Germinal center (tissue), 1 donor: ENCODE results near the gene CNTN1.
"Not testable (repeated sequence)": the region's sequence is repeated elsewhere in the genome, so short reads cannot be mapped to it uniquely, and the experiment has no call there.

Source experiments
- DNase-seq: peaks from one replicate; pipeline ENCODE4 v3.0.0; 2012; ENCODE audit warnings: mixed read lengths, low spot score

The CNTN1 gene

DNA sequence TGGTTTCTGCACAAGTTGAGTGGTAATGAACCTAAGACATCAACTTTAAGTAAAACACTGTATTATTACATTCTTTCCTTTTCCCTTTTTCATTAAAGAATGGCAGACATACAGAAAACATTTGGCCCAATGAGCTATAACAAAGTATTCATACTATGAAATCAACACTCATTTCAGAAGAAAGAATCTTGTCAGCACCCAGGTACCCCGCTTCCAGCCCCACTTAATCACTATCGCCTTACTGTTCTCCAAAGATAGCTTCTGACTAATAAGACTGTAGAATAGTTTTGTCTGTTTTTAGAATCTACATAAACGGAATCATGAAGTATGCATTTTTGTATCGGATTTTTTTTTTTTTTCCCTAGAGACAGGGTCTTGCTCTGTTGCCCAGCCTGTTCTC is 9.5 kb downstream of the CNTN1 start:
- DNase-seq: no peak

GRCh38 chr12:40711121-40711520 is 18.9 kb downstream of the CNTN1 start:
- no peak for DNase-seq

DNA sequence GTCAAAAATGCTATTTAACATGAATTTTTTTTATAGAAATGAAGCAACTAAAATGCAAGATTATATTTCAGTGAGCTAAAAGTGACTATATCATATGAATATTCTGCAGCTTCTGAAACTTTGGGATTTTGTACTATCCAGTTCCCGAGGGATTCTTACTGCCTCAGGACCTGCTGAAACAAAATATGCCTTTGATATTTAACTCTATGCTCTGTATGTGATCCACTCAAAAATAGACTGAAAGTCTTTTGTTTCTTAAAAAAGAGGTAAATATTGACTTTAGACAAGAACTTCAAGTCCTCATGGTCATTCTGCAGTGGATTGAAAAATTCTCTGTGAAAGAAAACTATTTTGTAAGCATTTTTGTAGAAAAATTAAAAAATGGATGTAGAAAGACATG is 22.4 kb downstream of the CNTN1 start:
- DNase-seq: no peak

DNA sequence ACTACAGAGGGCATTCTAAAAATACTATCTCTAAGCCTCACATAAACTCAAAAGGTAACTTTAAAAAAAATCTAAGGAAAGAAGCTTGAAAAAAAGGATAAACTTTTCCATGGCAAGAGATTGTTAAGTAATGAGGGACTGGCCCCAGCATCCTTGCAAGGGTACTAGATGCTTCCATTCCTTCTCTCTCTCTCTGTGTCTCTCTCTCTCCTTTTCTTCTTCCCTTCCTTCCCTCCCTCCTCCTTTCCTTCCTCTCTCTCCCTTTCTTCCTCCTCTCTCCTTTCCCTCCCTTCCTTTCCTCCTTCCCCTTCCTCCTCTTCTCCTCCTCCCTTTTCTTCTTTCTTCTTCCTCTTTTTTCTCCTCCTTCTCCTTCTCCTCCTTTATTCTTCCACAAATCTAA is 23.8 kb downstream of the CNTN1 start:
- DNase-seq: no peak

DNA sequence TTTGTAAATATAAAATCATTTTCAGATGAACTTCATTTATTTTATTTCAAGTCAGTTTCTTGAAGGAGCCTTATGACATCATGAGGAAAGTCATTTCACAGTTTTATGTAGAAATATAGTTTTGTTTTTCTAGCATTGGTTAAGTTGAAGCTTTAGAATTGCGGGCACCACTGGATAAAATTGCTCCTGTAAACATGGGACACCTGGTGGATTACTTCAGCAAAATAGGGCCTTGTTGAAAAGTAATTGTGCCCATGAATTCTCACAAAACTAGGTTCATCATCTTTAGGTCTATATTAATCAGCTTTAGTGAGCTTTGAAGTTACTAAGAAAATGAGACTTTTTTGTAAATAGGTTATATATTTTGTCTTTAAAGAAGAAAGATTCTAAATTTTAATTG is 25.3 kb downstream of the CNTN1 start:
- DNase-seq: no peak

DNA sequence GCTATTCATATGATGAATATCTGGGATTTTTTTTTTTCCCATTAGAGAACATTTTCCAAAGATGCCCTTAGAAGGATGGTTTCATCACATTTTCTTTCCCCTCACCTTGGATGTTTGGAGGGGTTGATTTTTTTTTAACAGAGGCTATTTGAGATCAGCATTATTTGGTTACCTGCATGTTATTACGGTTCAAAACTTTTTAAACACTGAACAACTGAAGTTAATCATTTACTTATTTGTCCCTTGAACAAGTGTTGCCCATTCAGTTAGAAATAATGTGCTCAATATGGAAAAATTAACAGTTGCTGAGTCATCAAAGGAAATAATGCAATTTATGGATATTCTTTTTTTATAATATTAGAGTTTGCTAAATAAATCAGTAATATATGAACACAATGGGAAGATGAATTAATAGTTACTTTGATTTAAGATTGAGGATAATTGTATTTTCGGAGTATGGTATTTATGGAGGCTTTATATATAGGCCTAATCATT is 26.7 kb downstream of the CNTN1 start:
- no peak for DNase-seq

DNA sequence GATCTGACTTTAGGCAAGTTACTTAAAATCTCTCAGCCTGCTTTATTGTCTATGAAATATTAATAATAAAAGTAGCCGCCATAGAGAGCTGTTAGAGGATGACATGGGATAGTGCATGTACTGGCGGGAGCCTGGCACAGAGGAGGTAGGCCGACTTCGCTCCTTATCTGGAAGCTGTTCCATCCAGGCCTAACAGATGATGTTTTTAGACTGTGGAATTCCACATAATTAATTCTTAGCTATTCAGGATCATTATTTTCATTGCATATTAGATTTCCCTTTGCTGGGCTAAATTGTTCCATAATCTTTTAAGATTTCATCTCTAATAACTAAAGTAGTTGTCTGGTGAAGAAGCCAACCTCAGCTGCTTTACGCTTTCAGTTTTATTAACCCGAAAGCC is 30.8 kb downstream of the CNTN1 start:
- DNase-seq: no peak

DNA sequence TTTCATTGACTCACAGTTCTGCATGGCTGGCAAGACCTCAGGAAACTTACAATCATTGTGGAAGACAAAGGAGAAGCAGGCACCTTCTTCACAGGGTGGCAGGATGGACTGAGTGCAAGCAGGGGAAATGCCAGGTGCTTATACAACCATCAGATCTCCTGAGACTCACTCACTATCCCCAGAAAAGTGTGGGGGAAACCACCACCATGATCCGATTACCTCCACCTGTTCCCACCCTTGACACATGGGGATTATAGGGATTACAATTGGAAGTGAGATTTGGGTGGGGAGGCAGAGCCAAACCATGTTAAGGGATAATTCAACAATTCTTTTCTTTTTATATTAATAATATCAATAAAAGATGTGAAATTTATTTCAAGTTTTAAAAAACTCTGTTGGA is 34.1 kb downstream of the CNTN1 start:
- DNase-seq: no peak

GRCh38 chr12:40727774-40728483 is 35.7 kb downstream of the CNTN1 start:
- no peak for DNase-seq

GRCh38 chr12:40730281-40730680 is 38.0 kb downstream of the CNTN1 start:
- no peak for DNase-seq

DNA sequence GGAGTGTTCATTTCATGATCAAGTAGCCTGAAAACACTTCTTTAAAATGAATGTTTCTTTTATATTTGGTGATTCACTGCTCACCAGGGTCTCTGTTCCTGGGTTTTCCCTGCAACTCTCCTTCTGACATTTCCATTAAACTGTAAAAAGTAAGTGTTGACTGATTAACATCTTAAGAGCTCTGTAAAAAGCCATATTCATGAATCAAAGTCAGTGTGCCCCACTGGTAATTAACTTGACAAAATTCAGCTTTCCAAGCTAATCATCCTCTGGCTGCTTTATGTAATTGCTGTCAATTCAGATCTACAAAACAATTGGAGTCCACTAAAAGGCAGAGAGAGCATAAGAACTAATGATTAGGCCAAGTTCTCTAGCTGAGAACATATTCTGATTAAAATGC is 41.6 kb downstream of the CNTN1 start:
- no peak for DNase-seq

- no peak for DNase-seq
Observed at GRCh38 chr12:40734276-40734675, 42.0 kb downstream of the CNTN1 start.

DNA sequence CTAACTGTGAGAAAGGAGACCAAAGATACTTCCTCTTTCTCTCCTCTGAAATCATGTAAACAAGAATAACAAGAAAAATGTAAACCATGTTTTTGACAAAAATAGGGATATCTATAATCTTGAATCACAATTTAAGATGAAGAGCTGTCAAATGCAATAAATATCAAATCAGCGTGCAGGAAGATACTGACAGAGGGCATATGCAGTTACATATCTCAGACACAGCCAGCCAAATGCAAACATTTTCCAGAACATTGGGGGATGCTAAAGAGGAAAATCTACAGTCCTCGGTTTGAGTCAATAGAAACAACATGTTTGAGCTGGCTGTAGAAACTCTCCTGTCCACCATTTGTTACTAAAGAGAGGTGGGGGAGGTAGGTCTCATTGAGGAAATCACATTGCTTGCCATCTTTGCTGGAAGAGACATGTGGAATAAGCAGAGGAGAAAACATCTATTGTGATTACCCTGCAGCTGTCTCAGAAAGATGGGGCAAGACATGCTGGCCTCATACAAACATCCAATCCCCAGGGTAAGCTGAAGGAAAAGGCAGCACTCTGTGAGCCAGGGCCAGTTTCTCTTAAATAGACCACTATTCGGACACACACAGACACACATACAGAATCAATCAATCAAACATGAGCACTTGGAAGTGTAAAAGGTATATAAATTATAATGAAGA is 43.5 kb downstream of the CNTN1 start:
- no peak for DNase-seq

GRCh38 chr12:40737416-40737815 is 45.2 kb downstream of the CNTN1 start:
- DNase-seq: not testable (repeated sequence)

GRCh38 chr12:40738856-40739255 is 46.6 kb downstream of the CNTN1 start:
- no peak for DNase-seq

DNA sequence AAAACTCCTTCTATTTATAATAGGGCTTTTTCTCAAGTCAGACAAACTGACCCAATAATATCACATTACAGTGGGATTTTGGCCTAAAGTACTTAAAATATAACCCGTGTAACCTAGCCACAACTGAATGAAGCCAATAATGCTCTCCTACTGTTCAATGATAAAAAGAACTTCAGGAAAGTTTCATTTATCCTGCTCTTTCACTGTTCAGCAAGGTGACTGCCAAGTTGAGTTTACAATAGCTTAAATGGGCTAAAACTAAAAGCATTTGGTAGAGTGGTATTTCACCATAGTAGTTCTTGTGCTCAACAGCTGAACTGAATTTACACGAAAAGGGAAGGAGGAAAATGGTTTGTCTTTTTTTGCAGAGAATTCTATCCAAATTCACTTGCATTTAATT is 49.8 kb downstream of the CNTN1 start:
- no peak for DNase-seq

DNA sequence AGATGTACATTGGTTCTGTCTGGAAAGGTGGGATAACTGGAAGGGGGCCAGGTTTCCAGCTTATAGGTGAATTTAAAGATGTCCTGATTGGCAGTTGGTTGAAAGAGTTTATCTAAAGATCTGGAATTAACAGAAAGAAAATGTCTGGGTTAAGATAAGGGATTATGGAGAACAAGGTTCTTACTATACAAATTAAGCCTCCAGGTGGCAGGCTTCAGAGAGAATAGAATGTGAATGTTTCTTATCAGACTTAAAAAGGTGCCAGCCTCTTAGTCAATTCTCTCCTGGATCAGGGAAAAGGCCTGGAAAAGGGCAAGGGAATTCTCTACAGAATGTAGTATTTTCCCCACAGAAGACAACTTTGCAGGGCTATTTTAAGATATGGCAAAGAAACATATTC is 53.1 kb downstream of the CNTN1 start:
- no peak for DNase-seq

DNA sequence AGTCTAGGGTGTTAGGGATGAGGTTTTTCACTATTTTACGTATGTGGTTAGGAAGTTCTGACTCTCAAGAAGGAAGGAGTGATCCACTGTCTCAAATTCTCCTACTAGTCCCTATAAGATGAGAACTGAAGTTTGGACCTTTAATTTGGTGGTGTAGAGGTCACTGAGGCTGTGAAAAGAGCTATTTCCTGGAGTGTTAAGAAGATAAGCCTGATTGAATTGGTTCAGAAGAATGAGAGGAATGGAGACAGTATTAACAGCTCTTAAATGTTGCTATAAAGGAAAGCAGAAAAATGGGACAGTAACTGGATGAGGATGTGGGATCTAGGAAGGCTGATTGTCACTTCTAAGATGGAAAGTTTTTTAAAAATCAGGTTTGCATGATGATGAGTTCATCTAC is 57.6 kb downstream of the CNTN1 start:
- DNase-seq: no peak

DNA sequence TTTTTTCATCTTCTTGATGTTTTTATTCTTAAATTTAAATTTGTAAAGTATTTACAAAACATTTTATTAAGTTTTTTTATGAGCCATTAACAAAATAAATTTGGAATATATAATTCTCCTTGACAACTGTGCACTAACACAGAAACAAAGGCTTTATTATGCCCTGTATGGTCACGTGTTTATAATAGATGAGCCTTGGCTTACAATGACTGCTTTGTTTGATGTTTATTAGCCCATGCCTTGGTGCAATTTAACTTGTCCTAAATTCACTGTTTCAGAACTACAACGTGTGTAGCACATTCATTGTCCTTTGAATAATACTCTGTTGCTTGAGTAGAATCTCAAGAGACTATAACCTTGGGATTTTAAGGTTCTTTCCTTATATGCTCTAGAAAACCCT is 59.8 kb downstream of the CNTN1 start:
- no peak for DNase-seq

DNA sequence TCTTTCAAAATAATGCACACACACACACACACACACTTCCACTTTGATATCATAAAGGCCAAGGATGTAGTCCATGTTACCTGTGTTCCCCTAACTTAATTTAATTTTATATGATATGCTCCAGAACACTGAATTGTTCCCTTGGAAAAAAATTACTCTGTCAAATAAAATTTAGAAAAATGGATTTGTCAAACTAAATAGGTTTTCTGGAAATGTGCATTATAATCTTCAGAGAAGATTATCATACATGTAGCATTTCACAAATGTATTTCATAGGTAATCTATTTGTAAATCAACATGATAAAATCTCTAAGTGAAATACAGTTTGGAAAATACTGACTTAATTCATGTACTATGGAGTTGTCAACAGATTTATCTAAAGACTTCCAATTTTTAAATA is 68.6 kb downstream of the CNTN1 start:
- no peak for DNase-seq

DNA sequence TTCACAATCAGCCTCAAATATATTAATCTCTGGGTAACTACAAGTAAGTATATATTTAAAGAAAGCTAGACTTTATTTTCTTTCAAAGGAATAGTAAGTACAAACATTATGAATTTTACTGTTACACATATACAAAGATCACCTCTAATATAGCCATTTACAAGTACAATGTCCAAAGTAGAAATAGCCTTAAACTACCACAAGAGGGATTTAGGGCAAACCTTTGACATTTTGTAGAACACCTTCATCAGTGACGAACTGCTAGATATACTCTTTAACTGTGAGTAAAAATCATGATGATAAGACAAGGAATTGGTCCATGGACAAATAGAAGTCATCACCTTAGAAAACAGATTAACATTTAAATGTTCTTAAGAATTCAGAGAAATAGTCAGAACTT is 69.8 kb downstream of the CNTN1 start:
- no peak for DNase-seq

GRCh38 chr12:40768125-40768864 is 76.1 kb downstream of the CNTN1 start:
- DNase-seq: no peak

- DNase-seq: no peak
Observed at GRCh38 chr12:40769846-40770245, 77.6 kb downstream of the CNTN1 start.
